ENCODE results near the gene FRMD6.

- no peak for TF ChIP-seq POLR2AphosphoS5 (IDR thresholded peaks at IDR 0.05)
- TF ChIP-seq POLR2A (IDR thresholded peaks at IDR 0.05), result no peak
- TF ChIP-seq, protein P1, sequence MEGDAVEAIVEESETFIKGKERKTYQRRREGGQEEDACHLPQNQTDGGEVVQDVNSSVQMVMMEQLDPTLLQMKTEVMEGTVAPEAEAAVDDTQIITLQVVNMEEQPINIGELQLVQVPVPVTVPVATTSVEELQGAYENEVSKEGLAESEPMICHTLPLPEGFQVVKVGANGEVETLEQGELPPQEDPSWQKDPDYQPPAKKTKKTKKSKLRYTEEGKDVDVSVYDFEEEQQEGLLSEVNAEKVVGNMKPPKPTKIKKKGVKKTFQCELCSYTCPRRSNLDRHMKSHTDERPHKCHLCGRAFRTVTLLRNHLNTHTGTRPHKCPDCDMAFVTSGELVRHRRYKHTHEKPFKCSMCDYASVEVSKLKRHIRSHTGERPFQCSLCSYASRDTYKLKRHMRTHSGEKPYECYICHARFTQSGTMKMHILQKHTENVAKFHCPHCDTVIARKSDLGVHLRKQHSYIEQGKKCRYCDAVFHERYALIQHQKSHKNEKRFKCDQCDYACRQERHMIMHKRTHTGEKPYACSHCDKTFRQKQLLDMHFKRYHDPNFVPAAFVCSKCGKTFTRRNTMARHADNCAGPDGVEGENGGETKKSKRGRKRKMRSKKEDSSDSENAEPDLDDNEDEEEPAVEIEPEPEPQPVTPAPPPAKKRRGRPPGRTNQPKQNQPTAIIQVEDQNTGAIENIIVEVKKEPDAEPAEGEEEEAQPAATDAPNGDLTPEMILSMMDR (IDR thresholded peaks at IDR 0.05), result no peak
Observed at GRCh38 chr14:51730098-51730497, 78.4 kb downstream of the FRMD6 start.

Measured in suprapubic skin (tissue), 4 donors.